OCI-M2 (cell line): ENCODE data around the gene SFMBT1.

ENCODE experiments used
- DNase-seq: peaks from one replicate; lab custom pipeline; 2025; ENCODE audit not compliant: unreplicated experiment; lab: John Stamatoyannopoulos, UW

The SFMBT1 gene

GRCh38 chr3:53045518-53046170 lies at the start of gene SFMBT1:
TSS of gene SFMBT1 (minus strand) at chr3:53046073. CDS start at chr3:52969128, 76,945 bp downstream.
- no peak for DNase-seq

- DNase-seq = no peak
Measured at GRCh38 chr3:53092942-53093341, 47.1 kb upstream of the SFMBT1 start.

- DNase-seq = no peak
Measured at GRCh38 chr3:53092216-53092615, 46.3 kb upstream of the SFMBT1 start.

- no peak for DNase-seq
Measured at GRCh38 chr3:53091011-53091410, 45.1 kb upstream of the SFMBT1 start.

- no peak for DNase-seq
Measured at GRCh38 chr3:53089511-53089910, 43.6 kb upstream of the SFMBT1 start.

- DNase-seq = no peak
Measured at GRCh38 chr3:53085476-53085875, 39.6 kb upstream of the SFMBT1 start.

- DNase-seq = no peak
Measured at GRCh38 chr3:53084310-53085001, 38.6 kb upstream of the SFMBT1 start.

GRCh38 chr3:53083949-53084309 lies 38.1 kb upstream of the SFMBT1 start:
- DNase-seq = no peak

GRCh38 chr3:53083521-53083920 lies 37.6 kb upstream of the SFMBT1 start:
- no peak for DNase-seq

GRCh38 chr3:53082736-53083135 lies 36.9 kb upstream of the SFMBT1 start:
- no peak for DNase-seq

- DNase-seq = no peak
Measured at GRCh38 chr3:53081318-53081717, 35.4 kb upstream of the SFMBT1 start.

GRCh38 chr3:53080612-53081205 lies 34.8 kb upstream of the SFMBT1 start:
- DNase-seq = no peak

GRCh38 chr3:53079791-53080555 lies 34.1 kb upstream of the SFMBT1 start:
- DNase-seq = no peak

- no peak for DNase-seq
Measured at GRCh38 chr3:53079147-53079546, 33.3 kb upstream of the SFMBT1 start.

- no peak for DNase-seq
Measured at GRCh38 chr3:53078656-53079055, 32.8 kb upstream of the SFMBT1 start.

GRCh38 chr3:53077476-53078220 lies 31.8 kb upstream of the SFMBT1 start:
- DNase-seq = no peak

- DNase-seq = no peak
Measured at GRCh38 chr3:53075743-53076140, 29.9 kb upstream of the SFMBT1 start.

GRCh38 chr3:53074761-53075742 lies 29.2 kb upstream of the SFMBT1 start:
- no peak for DNase-seq

- no peak for DNase-seq
Measured at GRCh38 chr3:53074366-53074696, 28.5 kb upstream of the SFMBT1 start.
